COLO668 (cell line): ENCODE data around the gene FAM170B.

Experiments
- DNase-seq: peaks from one replicate; lab custom pipeline; 2025; ENCODE audit not compliant: unreplicated experiment; lab: John Stamatoyannopoulos, UW

Gene FAM170B

GRCh38 chr10:49152663-49153062 lies 18.8 kb upstream of the FAM170B start:
- no peak for DNase-seq

GRCh38 chr10:49152037-49152436 lies 18.2 kb upstream of the FAM170B start:
- no peak for DNase-seq

GRCh38 chr10:49151481-49151880 lies 17.7 kb upstream of the FAM170B start:
- no peak for DNase-seq

GRCh38 chr10:49151025-49151445 lies 17.2 kb upstream of the FAM170B start:
- no peak for DNase-seq

- DNase-seq, result no peak
These were observed 16.6 kb upstream of the FAM170B start for GRCh38 chr10:49150426-49150825.

GRCh38 chr10:49149881-49150280 lies 16.1 kb upstream of the FAM170B start:
- DNase-seq, result no peak

GRCh38 chr10:49144058-49144720 lies 10.4 kb upstream of the FAM170B start:
- DNase-seq, result no peak

- DNase-seq, result no peak
These were observed 9.4 kb upstream of the FAM170B start for GRCh38 chr10:49143249-49143648.

GRCh38 chr10:49141541-49142332 lies 7.9 kb upstream of the FAM170B start:
- DNase-seq, result no peak

- DNase-seq, result no peak
These were observed 6.7 kb upstream of the FAM170B start for GRCh38 chr10:49140304-49141177.

GRCh38 chr10:49139846-49140195 lies 6.0 kb upstream of the FAM170B start:
- DNase-seq, result no peak

GRCh38 chr10:49139028-49139845 lies 5.4 kb upstream of the FAM170B start:
- no peak for DNase-seq

- DNase-seq, result no peak
These were observed 4.6 kb upstream of the FAM170B start for GRCh38 chr10:49138361-49138891.

- no peak for DNase-seq
These were observed 2.7 kb upstream of the FAM170B start for GRCh38 chr10:49136525-49136924.

- DNase-seq, result no peak
These were observed 1.9 kb upstream of the FAM170B start for GRCh38 chr10:49135575-49136313.

- no peak for DNase-seq
These were observed 506 bp upstream of the FAM170B start for GRCh38 chr10:49134327-49134726.

GRCh38 chr10:49132362-49132737 lies 1.5 kb downstream of the FAM170B start:
- no peak for DNase-seq

GRCh38 chr10:49131507-49132361 lies 2.1 kb downstream of the FAM170B start:
- DNase-seq, result no peak

- no peak for DNase-seq
These were observed 4.4 kb downstream of the FAM170B start for GRCh38 chr10:49129376-49129775.
